CD4-positive, alpha-beta T cell (primary cell): Measurements from ENCODE around the gene RAB8A. TPM values are rescaled to one million over a fixed set of nuclear protein-coding genes. Genes with fewer than 3 reads are reported as not detected.

Experiments used
- ATAC-seq: fragments of 200-7000 bp; cut with Tn5 transposase; one replicate; pipeline ENCODE4 v1.10.0; 2022; ENCODE audit warnings: mild to moderate bottlenecking; ENCODE audit not compliant: poor library complexity
- CTCF ChIA-PET: fragments of 350-600 bp; sonication (Branson Sonifier 250); formaldehyde crosslinking; loops from one replicate; lab custom pipeline; 2021; ENCODE audit warnings: antibody characterized with exemption, inconsistent platforms; lab: Charles Lee
- POLR2A ChIA-PET: fragments of 350-600 bp; sonication (Branson Sonifier 250); formaldehyde crosslinking; loops from one replicate; lab custom pipeline; 2021; ENCODE audit warnings: antibody characterized with exemption, inconsistent platforms; lab: Charles Lee
- DNase-seq, 14 experiments: peaks; one replicate each; pipeline ENCODE4 v3.0.0-alpha.2; 2013 to 2020; ENCODE audit warnings: mixed read lengths in 2 of 14
- H3K27ac ChIP-seq, 2 donors: one replicate each; pipeline versions ENCODE4 v1.5.1 to v1.7.0; 2013; ENCODE audit warnings: low read length in 2 of 2, low read depth in 1 of 2, mild to moderate bottlenecking in 1 of 2
- H3K27me3 ChIP-seq, 2 experiments: 1 replicate in 1 of 2; 2 replicates in 1 of 2; pipeline versions ENCODE4 v1.6.1 to v1.7.0; 2013; ENCODE audit warnings: low read length in 2 of 2, control low read depth in 1 of 2, mild to moderate bottlenecking in 1 of 2, moderate library complexity in 1 of 2; ENCODE audit not compliant: insufficient read depth in 2 of 2, control insufficient read depth in 1 of 2
- H3K36me3 ChIP-seq: one replicate; pipeline ENCODE4 v1.6.1; 2013; ENCODE audit warnings: low read length, control low read depth; ENCODE audit not compliant: insufficient read depth
- H3K4me1 ChIP-seq: one replicate; pipeline ENCODE4 v1.6.1; 2013; ENCODE audit warnings: low read length, control low read depth; ENCODE audit not compliant: insufficient read depth
- H3K4me3 ChIP-seq: one replicate; pipeline ENCODE4 v1.5.1; 2013; ENCODE audit warnings: mild to moderate bottlenecking, low read length, moderate library complexity
- H3K9me3 ChIP-seq, 2 experiments: 1 replicate in 1 of 2; 2 replicates in 1 of 2; pipeline versions ENCODE4 v1.6.1 to v1.7.0; 2013; ENCODE audit warnings: low read length in 2 of 2, mild to moderate bottlenecking in 2 of 2, control low read depth in 1 of 2, moderate library complexity in 1 of 2; ENCODE audit not compliant: control insufficient read depth in 1 of 2, insufficient read depth in 1 of 2
- H3K27ac Mint-ChIP-seq: one replicate; pipeline ENCODE4 v1.8.0; 2020; ENCODE audit warnings: mixed read lengths
- H3K27me3 Mint-ChIP-seq: one replicate; pipeline ENCODE4 v1.8.0; 2021; ENCODE audit warnings: mixed read lengths
- H3K36me3 Mint-ChIP-seq: one replicate; pipeline ENCODE4 v1.8.0; 2021; ENCODE audit warnings: low read depth, mixed read lengths
- H3K4me1 Mint-ChIP-seq: one replicate; pipeline ENCODE4 v1.8.0; 2021; ENCODE audit warnings: low read depth, mixed read lengths
- H3K4me3 Mint-ChIP-seq: one replicate; pipeline ENCODE4 v1.8.0; 2020; ENCODE audit warnings: mild to moderate bottlenecking, mixed read lengths
- H3K9me3 Mint-ChIP-seq: one replicate; pipeline ENCODE4 v1.8.0; 2020; ENCODE audit warnings: mixed read lengths
- intact Hi-C, 2 experiments: fragments of 100-400 bp; cut with DNase I in 1 of 2; cut with micrococcal nuclease in 1 of 2; formaldehyde crosslinking; loops; one replicate each; pipeline versions ENCODE4 v1.15.1 to v1.9.0; 2023 to 2025; cut with DNase I, micrococcal nuclease
- total RNA-seq, 174 experiments: library from RNA in 2 of 174; stranded (reverse) in 2 of 174; gene quantifications; one replicate each; pipeline ENCODE4 v1.2.3 and lab custom pipeline; 2021 to 2026
- TF ChIP-seq, protein P1 (sequence below): fragments of 200-600 bp; IDR thresholded peaks from one replicate; pipeline ENCODE4 v1.8.0; 2022; ENCODE audit warnings: antibody characterized with exemption, mild to moderate bottlenecking

RAB8A gene
- total RNA-seq, 2 experiments from 2014 or later: 74.9 to 79.0 TPM

DNA sequence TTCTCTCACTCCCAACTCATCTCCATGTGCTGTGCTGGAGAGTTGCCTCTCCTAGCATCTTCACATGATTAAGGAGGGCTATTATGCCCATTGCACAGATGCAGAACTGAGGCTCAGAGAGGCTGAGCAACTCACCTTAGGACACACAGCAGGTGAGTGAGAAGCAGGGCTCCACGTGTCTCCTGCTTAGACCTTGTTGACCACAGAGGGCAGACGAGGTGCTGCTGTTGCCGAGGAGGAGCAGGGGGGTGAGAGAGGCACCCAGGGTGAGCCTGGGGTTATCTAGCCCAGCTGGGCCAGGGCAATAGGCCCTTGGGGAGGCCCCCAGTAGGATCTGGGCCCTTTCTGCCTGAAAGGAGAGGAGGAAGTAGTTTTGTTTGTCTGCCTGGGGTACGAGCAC, 29.4 kb downstream of the RAB8A start:
- H3K36me3 Mint-ChIP-seq: peaks cover 10% of the 10 kb centered on the region
- ChIA-PET POLR2A (interaction anchor here (0.6 to 1.2 kb wide), 2 partner anchors 11 to 14 kb away, joined by 3 read pairs; no protein-coding TSS in a partner anchor), CTCF (no interaction called here)
- peaks cover 24% of the 10 kb centered on the region for H3K4me1 Mint-ChIP-seq
- Histone ChIP-seq H3K4me1 (peaks cover 46% of the 10 kb centered on the region), H3K27me3 (no peaks in the 10 kb centered on the region), H3K9me3 (no peaks in the 10 kb centered on the region), H3K27ac (no peak overlapping the region), H3K4me3 (no peak overlapping the region), H3K36me3 (no peaks in the 10 kb centered on the region)
- H3K4me3 Mint-ChIP-seq: no peak overlapping the region
- ATAC-seq (no peak), DNase-seq (peak in 1 of 14 experiments; percentile 32)
- H3K9me3 Mint-ChIP-seq: no peaks in the 10 kb centered on the region
- TF ChIP-seq, protein P1, sequence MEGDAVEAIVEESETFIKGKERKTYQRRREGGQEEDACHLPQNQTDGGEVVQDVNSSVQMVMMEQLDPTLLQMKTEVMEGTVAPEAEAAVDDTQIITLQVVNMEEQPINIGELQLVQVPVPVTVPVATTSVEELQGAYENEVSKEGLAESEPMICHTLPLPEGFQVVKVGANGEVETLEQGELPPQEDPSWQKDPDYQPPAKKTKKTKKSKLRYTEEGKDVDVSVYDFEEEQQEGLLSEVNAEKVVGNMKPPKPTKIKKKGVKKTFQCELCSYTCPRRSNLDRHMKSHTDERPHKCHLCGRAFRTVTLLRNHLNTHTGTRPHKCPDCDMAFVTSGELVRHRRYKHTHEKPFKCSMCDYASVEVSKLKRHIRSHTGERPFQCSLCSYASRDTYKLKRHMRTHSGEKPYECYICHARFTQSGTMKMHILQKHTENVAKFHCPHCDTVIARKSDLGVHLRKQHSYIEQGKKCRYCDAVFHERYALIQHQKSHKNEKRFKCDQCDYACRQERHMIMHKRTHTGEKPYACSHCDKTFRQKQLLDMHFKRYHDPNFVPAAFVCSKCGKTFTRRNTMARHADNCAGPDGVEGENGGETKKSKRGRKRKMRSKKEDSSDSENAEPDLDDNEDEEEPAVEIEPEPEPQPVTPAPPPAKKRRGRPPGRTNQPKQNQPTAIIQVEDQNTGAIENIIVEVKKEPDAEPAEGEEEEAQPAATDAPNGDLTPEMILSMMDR: no peak
- H3K27ac Mint-ChIP-seq: peak overlapping the region; percentile 33
- H3K27me3 Mint-ChIP-seq: no peaks in the 10 kb centered on the region
- intact Hi-C loops: no loop called here

DNA sequence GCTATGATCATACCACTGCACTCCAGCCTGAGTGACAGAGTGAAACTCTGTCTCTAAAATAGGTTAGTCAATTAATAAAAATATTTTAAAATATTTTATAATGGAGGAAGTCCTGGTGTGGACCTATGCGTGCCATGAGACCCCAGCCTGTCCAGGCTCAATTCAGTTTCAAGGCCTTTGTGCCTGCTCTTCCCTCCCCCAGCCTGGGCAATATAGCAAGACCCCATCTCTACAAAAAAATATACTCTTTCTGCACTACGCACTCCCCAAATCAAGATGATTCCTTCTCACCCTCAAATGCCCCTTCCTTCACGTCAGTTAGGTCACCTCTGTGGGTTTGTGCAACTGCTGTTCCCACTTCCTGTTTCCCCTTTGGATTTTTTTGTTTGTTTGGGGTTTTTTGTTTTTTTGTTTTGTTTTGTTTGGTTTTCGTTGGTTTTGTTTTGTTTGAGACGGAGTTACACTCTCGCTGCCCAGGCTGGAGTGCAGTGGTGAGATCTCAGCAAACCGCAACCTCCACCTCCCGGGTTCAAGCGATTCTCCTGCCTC, 30.4 kb downstream of the RAB8A start:
- H3K27ac Mint-ChIP-seq: peak overlapping the region; percentile 51
- H3K36me3 ChIP-seq: no peaks in the 10 kb centered on the region
- no peaks in the 10 kb centered on the region for H3K27me3 ChIP-seq
- no peak overlapping the region for H3K4me3 ChIP-seq
- POLR2A ChIA-PET: interaction anchor here (1.2 kb wide), 1 partner anchor 12 kb away, joined by 3 read pairs; no protein-coding TSS in a partner anchor
- no peaks in the 10 kb centered on the region for H3K9me3 ChIP-seq
- no peaks in the 10 kb centered on the region for H3K27me3 Mint-ChIP-seq
- intact Hi-C loops: no loop called here
- peaks cover 28% of the 10 kb centered on the region for H3K4me1 Mint-ChIP-seq
- TF ChIP-seq, protein P1: no peak
- H3K9me3 Mint-ChIP-seq: no peaks in the 10 kb centered on the region
- H3K4me3 Mint-ChIP-seq: peak overlapping the region; percentile 38
- peaks cover 53% of the 10 kb centered on the region for H3K4me1 ChIP-seq
- no peak overlapping the region for H3K27ac ChIP-seq
- DNase-seq (peak in 1 of 14 experiments; percentile 35), ATAC-seq (no peak)
- peaks cover 10% of the 10 kb centered on the region for H3K36me3 Mint-ChIP-seq
- CTCF ChIA-PET: no interaction called here

DNA sequence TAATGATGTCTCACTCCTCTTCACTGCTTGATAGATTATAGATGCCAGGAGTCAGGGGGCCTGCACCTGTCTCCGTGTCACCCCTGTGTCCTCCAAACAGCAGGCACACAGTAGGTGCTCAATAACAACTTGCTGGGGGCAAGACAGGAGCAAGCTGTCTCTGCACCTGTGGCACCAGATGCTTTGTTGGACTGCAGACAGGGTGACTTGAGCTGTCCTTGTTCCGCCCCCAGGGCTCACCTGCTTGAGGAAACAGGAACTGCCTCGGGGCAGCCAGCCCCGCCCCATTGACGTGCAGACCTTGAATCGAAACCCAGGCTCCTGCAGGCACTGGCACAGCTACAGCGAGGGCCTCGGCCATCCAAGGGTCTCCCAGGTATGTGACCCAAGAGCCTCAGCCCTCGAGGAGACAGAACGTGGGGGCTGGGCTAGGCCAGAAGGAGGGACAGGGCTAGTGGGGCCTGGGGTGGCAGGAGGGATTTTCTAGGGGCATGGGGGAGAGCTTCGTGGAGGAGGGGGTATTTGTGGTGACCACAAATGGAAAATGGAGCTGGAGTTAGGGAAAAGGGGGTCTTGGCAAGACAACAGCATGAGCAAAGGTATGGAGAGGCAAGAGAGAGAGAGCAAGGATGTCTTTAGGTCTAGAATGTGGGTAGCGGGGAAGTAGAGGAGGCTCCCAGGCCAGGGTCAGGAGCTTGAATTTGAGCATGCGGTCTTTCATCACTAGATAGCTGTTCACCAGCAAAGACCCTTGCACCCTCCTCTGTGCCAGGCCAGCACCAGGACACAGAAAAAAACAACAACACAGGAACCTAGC, 31.9 kb downstream of the RAB8A start, which contains the start of gene HSH2D:
Gene HSH2D (plus strand): TSS at position 287 of the 817 bp plus-strand sequence. CDS start 5,066 bp downstream, outside the sequence.
- Histone ChIP-seq H3K4me1 (peaks cover 60% of the 10 kb centered on the region), H3K9me3 (no peaks in the 10 kb centered on the region), H3K27ac (peak within 1 kb of the TSS; percentile 70 to 74), H3K27me3 (no peaks in the 10 kb centered on the region), H3K4me3 (peak within 1 kb of the TSS; percentile 77), H3K36me3 (peaks cover 5% of the 10 kb centered on the region)
- ChIA-PET POLR2A (interaction anchor here (0.6 to 2.1 kb wide), 21 partner anchors 9 to 764 kb away, joined by 3 to 18 read pairs (median 4); partner anchors contain the start of genes AKAP8, AKAP8L, AP1M1 and FAM32A), CTCF (interaction anchor here (0.6 to 2.0 kb wide), 6 partner anchors 33 to 302 kb away, joined by 3 to 11 read pairs (median 4); partner anchors contain the start of gene FAM32A)
- ATAC-seq (peak; percentile 100), DNase-seq (peak; percentile 73 to 90 (median 80))
- Mint-ChIP-seq H3K9me3 (no peaks in the 10 kb centered on the region), H3K27ac (peak within 1 kb of the TSS; percentile 96), H3K36me3 (peaks cover 10% of the 10 kb centered on the region), H3K4me1 (peaks cover 28% of the 10 kb centered on the region), H3K4me3 (peak within 1 kb of the TSS; percentile 97), H3K27me3 (no peaks in the 10 kb centered on the region)
- TF ChIP-seq, protein P1: no peak
- intact Hi-C loops: no loop called here
